Measurements from ENCODE around the gene PPP2R2D.

PPP2R2D gene

GRCh38 chr10:131929122-131929845, 28.5 kb downstream of the PPP2R2D start:
- DNase-seq (ENCODE audit: low spot score) = no peak

GRCh38 chr10:131930150-131930549, 29.3 kb downstream of the PPP2R2D start:
- DNase-seq (ENCODE audit: low spot score) = no peak

DNA sequence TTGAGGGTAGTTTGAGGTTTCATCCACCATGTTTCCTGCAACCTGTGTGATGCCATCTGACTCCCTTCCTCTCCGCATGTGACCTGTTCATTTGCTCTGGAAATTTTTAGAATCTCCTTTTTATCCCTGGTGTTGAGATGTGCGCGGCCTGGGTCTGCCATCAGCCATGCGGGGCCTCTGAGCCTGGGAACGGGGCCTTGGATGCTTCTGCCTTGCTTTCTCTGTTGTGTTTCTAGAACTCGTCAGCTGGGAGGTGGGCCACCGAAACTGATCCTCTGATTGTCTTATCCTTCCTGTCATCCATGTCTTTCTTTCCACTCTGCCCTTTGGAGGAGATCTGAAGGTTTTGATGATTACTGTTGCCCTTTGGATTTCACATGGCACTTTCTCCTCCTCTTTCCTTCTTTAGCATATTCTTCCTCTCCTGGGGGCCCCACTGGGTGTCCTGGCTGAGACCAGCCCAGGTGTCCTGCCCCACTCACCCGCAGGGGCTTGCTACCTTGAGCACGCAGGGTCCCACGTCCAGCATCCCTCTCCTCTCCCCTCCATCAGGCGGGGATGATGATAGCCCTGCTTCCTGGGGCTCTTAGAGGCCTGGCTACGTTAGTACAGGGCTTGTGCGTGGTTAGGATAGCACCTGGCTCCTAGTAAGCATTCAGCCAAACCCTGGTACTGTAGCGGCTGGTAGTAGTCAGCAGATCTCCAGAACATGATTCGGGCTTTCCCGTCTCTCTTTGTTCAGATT, 29.9 kb downstream of the PPP2R2D start:
- DNase-seq (ENCODE audit: low spot score) = no peak

DNA sequence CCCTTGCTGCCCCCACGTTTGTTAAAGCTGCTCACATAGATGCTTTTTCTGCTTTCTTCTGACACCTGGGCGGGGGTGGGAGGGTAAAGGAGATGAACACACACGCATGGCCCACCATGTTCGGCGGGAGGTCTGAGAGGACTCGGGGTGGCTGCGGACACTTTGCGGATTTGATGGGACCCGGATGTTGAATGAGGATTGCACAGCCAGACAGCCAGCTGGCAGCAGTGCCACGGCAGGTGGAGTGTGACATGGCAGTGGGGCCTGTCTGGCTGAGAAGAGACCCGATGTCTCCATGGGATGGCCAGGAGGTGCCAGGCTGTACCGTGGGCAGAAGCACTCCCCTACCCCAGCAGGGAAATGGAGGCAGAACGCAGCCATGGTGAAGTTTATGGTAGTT, 31.2 kb downstream of the PPP2R2D start:
- DNase-seq (ENCODE audit: low spot score) = no peak

GRCh38 chr10:131933016-131933695, 32.3 kb downstream of the PPP2R2D start:
- no peak for DNase-seq (ENCODE audit: low spot score)

DNA sequence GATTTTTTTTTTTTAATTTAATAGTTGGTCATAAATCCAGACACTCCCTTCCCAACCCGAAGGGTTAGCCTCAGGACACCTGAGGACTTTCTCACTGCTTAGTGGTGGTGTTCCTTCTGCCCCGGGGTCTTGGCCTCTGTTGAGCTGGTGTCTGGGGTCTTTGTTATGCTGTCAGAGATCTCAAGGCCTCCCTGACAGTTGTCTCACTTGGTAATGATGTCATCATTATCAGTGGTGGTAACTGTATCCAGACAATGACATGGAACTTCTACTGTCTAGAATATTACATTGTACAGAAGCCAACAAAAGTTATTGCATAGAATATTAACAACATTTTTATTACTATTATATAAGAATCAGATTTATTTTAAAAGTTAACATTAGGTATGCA, 32.9 kb downstream of the PPP2R2D start:
- DNase-seq (ENCODE audit: low spot score) = no peak

DNA sequence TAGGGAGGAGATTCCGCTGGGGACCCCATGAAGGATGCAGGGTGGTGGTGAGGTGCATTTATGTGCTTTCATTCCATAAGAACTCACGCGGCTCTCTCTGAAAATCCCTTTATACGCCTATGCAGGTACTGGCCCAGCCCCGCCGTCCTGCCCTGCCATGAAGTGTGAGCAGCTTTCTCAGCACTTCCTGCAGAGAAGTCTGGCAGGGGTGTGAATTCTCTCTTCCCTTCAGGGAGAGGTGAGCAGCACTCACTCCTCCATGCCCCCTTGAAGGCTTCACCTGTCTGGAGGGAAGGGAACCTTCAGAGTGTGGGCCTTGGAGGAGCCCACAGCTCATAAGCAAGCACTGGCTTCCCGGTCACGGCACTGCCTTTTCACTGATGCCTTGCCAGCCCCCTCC, 34.0 kb downstream of the PPP2R2D start:
- no peak for DNase-seq (ENCODE audit: low spot score)

DNA sequence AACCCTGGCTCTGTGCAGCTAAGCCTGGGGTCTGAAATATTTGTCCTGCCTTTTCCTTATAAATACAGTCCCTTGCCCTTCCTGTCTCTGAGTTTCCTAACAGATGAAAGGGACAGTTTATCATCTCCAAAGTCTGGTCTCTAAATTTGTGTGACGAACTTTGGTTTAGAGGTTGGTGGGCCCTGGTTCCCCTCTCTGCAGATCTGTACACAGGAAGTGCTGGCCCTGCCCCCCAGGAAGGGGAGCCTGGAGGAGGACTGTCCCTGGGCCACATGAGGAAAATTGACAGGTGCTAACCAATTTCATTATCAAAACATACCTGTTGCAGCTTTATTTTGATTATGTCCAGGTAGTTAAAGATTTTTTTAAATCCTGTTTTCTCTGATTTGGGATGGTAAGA, 34.5 kb downstream of the PPP2R2D start:
- DNase-seq (ENCODE audit: low spot score) = no peak

GRCh38 chr10:131936294-131936693, 35.5 kb downstream of the PPP2R2D start:
- DNase-seq (ENCODE audit: low spot score) = no peak

GRCh38 chr10:131936736-131937135, 35.9 kb downstream of the PPP2R2D start:
- DNase-seq (ENCODE audit: low spot score) = no peak

DNA sequence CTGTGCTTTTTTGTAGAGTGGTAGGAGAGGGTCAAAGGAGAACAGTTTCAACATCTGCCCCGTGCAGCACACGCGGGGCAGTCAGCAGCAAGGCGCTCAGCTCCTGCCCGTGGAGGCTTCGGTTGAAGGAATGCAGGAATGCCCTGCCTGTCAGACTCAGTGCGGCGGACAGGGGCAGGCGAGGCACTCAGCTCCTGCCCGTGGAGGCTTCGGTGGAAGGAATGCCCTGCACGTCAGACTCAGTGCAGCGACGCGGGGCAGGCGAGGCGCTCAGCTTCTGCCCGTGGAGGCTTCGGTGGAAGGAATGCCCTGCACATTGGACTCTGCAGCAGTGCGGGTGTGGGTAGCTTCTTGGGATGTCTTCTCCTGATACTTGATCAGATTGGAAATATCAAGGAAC, 37.0 kb downstream of the PPP2R2D start:
- no peak for DNase-seq (ENCODE audit: low spot score)

- no peak for DNase-seq (ENCODE audit: low spot score)
These were observed 37.9 kb downstream of the PPP2R2D start for GRCh38 chr10:131938681-131939080.

GRCh38 chr10:131942455-131942854, 41.6 kb downstream of the PPP2R2D start:
- no peak for DNase-seq (ENCODE audit: low spot score)

GRCh38 chr10:131943021-131943814, 42.4 kb downstream of the PPP2R2D start:
- DNase-seq (ENCODE audit: low spot score) = no peak

- DNase-seq (ENCODE audit: low spot score) = no peak
These were observed 43.6 kb downstream of the PPP2R2D start for GRCh38 chr10:131944412-131944811.

DNA sequence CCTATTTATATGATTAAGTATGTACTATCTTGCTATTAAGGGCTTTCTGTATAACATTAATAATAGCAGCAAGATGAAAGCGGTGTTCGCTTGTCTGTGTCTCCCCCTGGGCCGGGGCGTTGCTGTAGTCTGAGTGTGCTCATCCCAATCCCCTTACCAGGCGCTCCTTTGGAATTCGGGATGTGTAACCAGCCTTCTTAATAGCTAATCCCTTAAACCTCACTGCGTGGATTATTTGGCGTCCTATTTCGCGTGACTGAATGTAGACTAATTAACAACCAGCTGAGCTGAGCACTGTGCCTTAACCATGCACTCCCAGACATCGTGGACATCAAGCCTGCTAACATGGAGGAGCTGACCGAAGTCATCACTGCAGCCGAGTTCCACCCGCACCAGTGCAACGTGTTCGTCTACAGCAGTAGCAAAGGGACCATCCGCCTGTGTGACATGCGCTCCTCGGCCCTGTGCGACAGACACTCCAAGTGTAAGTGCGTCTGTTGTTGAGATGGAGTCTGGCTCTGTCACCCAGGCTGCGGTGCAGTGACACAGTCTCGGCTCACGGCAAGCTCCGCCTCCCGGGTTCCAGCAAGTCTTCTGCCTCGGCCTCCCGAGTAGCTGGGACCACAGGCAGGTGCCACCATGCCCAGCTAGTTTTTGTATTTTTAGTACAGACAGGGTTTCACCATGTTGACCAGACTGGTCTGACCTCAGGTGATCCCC, 44.3 kb downstream of the PPP2R2D start:
- DNase-seq (ENCODE audit: low spot score) = no peak

DNA sequence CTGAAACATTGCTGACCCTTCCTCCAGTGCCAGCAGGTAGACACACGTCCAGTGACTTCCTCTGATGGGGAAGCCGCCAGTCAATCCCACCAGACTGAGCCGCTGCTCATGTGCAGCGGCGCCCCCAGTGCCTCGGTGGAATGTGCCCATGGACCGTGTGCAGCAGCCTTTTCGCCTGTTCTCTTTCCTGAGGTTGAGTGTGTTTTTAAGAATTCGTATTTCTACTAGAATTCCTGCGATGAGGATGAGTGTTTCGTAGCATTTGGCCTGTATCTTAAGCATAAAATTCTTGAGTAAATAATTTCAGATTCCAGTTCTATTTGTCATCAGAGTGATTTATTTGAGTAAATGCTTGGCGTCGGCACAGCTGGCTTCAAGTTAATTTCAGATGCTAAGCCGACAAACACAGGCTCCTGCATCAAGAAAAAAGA, 45.5 kb downstream of the PPP2R2D start:
- DNase-seq (ENCODE audit: low spot score) = no peak

- no peak for DNase-seq (ENCODE audit: low spot score)
These were observed 46.1 kb downstream of the PPP2R2D start for GRCh38 chr10:131946880-131947279.

DNA sequence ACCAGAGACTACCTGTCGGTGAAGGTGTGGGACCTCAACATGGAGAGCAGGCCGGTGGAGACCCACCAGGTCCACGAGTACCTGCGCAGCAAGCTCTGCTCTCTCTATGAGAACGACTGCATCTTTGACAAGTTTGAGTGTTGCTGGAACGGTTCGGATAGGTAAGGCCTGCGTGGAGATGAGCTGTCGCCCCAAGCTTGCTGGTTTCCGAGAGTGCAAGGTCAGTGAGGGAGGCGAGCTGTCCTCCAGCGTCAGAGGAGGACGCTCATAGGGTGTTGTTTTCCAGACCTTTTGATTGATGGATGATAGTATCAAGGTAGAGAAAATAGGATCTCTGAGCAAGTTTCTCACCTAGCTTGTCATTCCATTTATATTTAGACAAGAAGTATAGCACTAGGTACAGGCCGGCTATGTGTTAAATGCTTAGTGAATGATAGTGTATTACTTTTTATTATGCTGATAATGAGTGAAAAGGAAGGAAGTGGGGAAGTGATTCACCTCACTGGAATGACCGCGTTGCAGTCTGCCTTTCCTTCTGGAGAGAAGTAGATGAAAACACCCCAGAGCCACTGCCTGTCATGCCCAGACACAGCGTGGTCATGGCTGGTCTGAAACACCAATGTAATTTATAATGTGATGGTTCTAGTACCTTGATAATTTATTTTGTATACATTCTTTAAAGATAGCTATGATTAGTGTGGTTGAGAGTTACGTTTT, 47.0 kb downstream of the PPP2R2D start:
- DNase-seq (ENCODE audit: low spot score) = peak; percentile 86

GRCh38 chr10:131948501-131948900, 47.7 kb downstream of the PPP2R2D start:
- no peak for DNase-seq (ENCODE audit: low spot score)

Measured in kidney capillary endothelial cell (primary cell).